Measurements from ENCODE around the gene POLR3GL. TPM values are rescaled to one million over a fixed set of nuclear protein-coding genes. Genes with fewer than 3 reads are reported as not detected.

Gene POLR3GL
- total RNA-seq, 1 experiment from 2014 or later, result 18.9 TPM

DNA sequence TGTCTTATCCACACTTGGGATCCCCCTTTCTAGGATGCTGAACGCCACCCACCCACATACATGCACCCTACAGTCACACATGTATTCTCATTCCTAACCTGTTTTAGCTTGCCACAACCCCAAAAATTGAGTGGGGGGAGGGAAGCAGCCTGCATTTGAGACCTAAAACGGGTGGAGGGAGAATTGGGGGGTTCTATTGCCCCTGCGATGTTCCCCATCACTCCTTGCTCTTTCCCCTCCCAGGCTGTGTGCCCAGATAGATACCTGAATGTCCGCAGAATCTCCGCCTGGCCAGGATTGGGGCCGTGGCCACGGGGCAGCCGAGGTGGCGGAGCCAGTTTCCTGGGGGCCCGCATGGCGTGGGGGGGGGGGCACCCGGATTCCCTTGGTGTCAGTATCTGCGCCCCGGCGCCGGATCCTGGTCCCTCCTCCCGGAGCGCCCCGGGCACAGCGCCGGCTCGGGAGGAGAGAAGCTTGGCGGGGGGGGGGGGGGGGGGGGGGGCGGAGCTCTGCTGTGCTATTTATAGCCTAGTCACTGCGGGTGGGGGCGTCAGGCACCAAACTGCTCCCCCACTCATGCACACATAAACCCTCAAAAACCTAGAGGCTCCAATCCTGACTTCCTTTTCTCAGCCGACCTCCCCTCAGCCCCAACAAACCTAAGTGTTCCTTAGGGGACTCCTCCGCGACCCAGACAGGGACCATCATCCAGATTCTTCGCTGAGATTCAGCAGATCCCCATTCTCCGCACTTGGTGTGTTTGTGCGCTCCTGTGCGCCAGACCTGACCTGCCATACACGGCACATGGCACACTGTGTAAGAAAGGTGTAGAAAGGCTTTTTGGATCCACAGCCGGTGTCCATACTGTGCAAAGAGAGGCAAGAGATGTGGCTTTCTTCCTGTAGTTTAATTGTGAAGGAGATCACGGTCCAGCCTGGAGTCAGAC lies 2.1 kb upstream of the POLR3GL start:
- in situ Hi-C loops (cut with HindIII; ENCODE audit: low pct_unique_long_range_greater_than_20kb, low sequenced_read_pairs), result no loop called here
- no peak for DNase-seq (ENCODE audit: low read depth)

DNA sequence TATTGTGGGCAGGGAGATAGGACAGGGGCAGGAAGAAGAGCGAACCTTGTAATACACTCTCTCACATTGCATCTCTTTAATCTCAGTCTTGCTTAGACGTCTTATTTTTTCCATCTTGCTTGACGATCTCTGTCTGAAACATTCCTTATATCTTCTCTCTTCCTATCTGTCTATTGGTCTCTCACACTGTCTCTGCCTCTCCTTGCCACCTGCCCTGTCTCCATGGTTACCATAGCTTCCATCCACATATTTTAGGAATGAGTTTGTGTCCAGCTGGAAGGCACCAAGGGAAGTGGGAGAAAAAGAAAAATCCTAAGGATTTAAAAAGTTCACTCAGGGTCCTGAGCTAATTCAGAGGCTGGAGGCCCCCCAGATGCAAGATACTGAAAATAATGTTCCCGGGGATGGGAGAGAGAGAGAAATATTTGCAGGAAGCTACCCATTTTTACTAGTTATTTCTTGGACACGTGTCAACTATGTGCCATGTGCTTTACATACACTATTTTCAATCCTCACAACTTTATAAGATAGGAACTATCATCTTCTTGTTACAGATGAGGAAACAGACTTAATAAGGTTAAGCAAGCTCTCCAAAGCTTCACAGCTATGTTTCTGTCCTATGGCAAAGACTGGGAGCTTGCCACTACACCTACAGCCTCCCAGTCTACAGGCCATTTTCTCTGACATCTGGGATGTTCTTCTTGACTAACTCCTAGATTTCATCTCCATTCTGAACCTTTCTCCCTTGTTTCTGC lies 1.0 kb upstream of the POLR3GL start:
- peak; percentile 38 for DNase-seq (ENCODE audit: low read depth)
- in situ Hi-C loops (cut with HindIII; ENCODE audit: low pct_unique_long_range_greater_than_20kb, low sequenced_read_pairs), result no loop called here

DNA sequence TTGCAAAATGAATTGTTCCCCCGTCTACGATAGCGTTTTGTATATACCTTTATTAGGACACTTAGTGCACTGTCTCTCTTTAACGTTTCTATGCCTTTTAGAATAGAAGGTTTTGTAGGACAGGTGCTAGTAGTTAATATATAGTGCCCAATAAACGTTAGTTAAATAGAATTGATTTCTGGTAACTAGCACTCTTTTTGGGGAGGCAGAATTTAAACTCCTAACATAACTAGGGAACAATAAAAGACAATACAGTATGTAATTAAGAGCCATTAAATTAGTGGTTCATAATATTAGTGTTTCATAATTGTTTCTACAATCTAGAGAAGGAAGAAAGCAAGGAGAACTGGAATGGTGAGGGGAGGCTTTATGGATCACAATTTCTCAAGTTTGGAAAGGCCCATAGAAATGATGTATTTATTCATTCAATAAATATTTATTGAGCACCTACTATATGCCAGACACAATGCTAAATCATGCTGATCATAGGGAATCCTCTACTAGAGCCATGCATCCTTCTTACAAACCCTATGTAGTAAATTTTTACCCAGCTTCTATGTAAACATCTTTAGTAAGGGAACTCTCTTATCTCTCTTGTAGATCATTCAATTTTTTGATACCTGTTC lies 742 bp downstream of the POLR3GL start:
- in situ Hi-C loops (cut with HindIII; ENCODE audit: low pct_unique_long_range_greater_than_20kb, low sequenced_read_pairs), result no loop called here
- no peak for DNase-seq (ENCODE audit: low read depth)

DNA sequence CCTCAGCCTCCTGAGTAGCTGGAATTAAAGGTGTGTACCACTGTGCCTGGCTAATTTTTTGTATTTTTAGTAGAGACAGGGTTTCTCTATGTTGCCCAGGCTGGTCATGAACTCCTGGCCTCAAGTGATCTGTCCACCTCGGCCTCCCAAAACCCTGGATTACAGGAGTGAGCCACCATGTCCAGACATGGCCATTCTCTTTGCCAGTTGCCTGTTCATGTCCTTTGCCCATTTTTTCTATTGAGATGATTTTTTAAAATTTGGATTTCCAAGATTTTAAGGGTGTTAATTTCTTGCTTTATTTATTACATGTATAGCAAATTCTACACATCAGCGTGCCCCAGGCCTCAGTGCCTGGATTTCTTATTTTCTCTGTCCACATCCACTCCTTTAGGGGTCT lies 2.8 kb downstream of the POLR3GL start:
- in situ Hi-C loops (cut with HindIII; ENCODE audit: low pct_unique_long_range_greater_than_20kb, low sequenced_read_pairs), result no loop called here
- no peak for DNase-seq (ENCODE audit: low read depth)

DNA sequence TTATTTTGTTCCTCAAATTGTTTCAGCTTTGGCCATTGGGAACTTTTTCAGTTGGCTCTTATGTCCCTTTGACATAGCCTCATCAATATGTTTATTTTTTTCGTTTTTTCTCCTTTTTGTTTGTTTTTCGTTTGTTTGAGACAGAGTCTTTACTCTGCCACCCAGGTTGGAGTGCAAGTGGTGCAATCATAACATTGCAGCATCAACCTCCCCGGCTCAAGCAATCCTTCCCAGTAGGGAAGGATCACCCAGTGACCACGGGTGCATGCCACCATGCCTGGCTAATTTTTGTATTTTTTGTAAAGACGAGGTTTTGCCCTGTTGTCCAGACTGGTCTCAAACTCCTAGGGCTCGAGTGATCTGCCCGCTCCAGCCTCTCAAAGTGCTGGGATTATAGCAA lies 8.1 kb downstream of the POLR3GL start:
- DNase-seq (ENCODE audit: low read depth), result no peak
- in situ Hi-C loops (cut with HindIII; ENCODE audit: low pct_unique_long_range_greater_than_20kb, low sequenced_read_pairs), result no loop called here

DNA sequence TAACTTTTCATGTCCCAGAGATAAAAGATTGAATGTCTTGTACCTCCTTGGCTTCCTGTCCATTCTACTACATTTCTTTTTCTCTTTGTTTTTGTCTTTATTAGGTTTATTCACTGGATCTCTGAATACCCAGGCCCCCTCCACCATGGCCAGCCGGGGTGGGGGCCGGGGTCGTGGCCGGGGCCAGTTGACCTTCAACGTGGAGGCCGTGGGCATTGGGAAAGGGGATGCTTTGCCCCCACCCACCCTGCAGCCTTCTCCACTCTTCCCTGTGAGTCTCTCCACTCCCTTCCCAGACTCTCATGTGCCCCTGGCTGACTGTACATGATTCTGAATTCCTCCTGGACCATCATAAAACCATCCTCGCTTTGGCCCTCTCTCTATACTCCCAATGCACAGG lies 10.2 kb downstream of the POLR3GL start:
- DNase-seq (ENCODE audit: low read depth), result no peak
- in situ Hi-C loops (cut with HindIII; ENCODE audit: low pct_unique_long_range_greater_than_20kb, low sequenced_read_pairs), result no loop called here

DNA sequence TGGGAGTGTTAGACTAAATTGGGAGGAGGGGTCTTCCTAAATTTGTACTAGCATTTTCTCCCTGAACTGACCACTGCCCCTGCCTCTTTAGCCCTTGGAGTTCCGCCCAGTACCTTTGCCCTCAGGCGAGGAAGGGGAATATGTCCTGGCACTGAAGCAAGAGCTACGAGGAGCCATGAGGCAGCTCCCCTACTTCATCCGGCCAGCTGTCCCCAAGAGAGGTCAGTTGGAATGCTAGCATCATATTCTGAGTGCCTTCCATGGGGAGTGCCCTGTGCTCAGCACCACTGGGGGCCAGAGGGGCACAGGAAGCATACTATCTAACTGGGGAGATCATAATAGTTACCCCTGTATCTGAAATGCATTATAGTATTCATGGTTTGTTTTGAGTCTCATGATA lies 10.7 kb downstream of the POLR3GL start:
- in situ Hi-C loops (cut with HindIII; ENCODE audit: low pct_unique_long_range_greater_than_20kb, low sequenced_read_pairs), result no loop called here
- no peak for DNase-seq (ENCODE audit: low read depth)

DNA sequence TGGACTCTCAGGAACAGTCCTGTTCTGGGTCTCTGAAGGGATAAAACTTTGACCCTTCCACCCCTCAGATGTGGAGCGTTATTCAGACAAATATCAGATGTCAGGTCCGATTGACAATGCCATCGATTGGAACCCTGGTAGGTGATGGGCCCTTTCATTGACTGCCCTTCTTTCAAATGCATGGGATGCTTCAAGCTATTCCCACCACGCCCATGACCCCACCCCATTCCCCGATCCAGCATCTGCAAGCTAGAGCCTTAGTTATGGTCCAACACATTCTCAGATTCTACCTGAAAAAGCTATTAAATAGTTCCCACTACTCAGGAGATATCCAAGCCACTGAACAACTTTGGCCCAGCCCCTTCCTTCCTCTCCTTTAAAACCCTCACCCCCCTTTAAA lies 12.5 kb downstream of the POLR3GL start:
- in situ Hi-C loops (cut with HindIII; ENCODE audit: low pct_unique_long_range_greater_than_20kb, low sequenced_read_pairs), result no loop called here
- DNase-seq (ENCODE audit: low read depth), result no peak

DNA sequence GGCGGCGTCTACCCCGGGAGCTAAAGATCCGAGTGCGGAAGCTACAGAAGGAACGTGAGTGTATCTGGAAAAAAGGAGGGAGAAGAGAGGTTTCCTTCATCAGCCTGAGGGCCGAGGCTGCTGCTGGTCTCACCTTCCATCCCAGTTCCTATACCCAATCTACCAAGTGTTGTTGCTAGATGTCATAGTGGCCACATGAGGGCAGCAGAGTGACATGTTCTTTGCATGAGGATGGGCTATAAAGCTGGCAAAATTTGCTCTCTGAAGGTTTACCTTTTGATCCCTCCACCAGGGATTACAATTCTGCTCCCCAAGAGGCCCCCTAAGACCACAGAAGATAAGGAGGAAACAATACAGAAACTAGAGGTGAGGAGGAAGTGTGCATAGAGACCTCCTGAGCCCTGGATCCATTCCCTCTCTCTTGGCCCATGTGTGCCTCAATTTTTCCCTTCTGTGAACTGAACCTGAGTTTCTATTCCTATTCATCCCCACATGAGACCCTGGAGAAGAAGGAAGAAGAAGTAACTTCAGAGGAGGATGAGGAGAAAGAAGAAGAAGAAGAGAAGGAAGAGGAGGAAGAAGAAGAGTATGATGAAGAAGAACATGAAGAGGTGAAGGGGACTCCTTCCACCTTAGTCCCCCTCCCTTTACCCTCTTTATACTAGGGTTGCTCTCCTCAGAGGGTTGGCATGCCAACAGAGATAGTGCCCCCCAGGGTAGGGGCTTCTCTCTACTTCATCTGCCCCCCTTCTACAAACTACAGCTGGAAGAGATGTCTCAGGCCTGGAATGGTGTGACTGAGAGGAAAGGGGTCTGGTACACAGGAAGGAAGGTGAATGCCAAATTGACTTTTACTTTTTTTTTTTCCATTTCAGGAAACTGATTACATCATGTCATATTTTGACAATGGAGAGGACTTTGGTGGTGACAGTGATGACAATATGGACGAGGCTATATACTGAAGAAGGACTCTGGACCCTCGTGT lies 13.3 kb downstream of the POLR3GL start:
- DNase-seq (ENCODE audit: low read depth), result peak; percentile 70
- in situ Hi-C loops (cut with HindIII; ENCODE audit: low pct_unique_long_range_greater_than_20kb, low sequenced_read_pairs), result no loop called here

DNA sequence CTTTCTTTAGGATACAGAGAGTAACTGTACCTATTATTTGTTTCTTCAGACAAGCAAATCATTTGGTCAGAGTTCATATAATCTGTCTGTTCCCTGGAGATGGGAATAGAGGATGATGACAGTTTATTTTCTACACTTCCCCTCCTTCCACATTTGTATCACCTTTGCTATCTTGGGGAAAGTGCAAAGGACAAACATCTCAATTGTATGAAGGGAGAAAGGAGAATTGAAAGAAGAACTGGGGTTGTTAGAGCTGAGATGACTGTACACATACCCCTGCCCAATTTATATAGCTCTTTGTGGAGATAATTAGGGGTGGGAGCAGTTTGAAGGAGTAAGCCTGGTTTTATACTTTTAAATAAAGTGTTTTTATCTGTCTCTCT lies 14.0 kb downstream of the POLR3GL start:
- in situ Hi-C loops (cut with HindIII; ENCODE audit: low pct_unique_long_range_greater_than_20kb, low sequenced_read_pairs), result no loop called here

DNA sequence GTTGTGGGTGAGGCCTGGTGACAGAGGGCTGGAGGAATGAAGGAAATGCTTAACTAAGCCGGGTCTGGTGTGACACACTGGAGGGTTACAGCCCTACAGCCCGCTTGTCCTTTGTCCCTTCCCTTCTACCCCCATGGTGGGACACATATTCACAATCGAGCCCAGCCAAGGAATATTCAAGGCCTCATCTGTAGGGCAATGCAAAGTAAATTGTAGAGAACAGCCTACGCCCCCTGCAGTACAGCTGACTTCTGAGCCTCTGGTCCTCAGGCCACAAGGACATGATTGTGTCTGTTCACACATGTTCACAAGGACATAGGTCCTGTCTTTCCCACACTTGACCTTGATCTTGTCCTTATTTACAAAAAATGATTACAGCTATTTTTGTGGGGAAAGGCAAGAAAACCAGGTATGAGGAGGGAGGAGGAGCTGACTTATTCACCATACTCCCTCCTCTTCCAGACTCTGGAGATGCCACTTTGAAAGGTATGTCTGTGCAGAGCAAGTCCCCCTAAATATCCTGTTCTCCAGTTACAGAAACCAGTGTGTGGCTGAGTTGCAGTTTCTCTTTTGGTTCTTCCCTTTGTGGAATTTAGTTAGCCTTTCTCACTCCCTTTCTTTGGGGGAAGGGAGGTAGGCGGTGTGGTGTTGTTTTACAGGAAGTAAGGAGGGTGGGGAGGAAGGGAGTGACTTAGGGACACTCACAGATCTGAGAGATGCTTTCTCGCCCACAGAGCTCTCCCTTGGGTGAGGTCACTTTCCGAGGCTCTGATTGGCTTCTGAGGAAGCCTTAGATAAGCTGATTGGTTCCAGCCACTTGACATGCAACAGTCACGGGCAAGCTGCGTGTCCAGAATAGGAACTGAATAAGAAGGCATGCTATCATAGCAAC lies 14.6 kb downstream of the POLR3GL start:
- DNase-seq (ENCODE audit: low read depth), result peak; percentile 99
- in situ Hi-C loops (cut with HindIII; ENCODE audit: low pct_unique_long_range_greater_than_20kb, low sequenced_read_pairs), result no loop called here

More for the DNA sequence above, 14.0 kb downstream of the POLR3GL start:
- DNase-seq (ENCODE audit: low read depth), result no peak

DNA sequence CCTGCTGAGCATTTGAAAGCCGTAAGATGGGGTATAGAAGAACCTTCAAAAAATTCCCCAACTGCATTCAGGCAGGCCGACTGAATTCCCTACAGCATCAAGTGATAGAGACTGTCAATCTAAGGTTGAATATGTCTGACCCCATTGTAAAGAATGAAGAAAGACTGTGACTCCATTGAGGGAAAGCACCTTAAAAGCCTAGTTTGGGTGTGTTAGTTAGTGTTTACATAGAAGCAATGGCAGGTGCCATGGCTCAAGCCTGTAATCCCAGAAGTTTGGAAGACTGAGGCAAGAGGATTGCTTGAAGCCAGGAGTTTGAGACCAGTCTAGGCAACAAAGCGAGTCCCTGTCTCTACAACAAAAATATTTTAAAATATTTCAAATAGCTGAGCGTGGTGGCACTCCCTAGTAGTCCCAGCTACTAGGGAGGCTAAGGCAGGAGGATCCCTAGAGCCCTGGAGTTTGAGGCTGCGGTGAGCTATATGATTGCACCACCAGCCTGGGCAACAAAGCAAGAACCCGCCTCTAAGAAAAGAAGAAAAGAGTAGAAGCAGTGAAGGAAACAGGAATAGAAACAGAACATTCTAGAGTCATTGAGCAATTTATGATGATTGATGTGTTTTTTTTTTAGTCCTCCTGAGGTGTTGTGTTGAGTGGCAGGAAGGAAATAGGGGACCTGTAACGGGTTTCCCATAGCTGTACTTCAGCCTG lies 15.4 kb downstream of the POLR3GL start:
- no peak for DNase-seq (ENCODE audit: low read depth)
- in situ Hi-C loops (cut with HindIII; ENCODE audit: low pct_unique_long_range_greater_than_20kb, low sequenced_read_pairs), result no loop called here

DNA sequence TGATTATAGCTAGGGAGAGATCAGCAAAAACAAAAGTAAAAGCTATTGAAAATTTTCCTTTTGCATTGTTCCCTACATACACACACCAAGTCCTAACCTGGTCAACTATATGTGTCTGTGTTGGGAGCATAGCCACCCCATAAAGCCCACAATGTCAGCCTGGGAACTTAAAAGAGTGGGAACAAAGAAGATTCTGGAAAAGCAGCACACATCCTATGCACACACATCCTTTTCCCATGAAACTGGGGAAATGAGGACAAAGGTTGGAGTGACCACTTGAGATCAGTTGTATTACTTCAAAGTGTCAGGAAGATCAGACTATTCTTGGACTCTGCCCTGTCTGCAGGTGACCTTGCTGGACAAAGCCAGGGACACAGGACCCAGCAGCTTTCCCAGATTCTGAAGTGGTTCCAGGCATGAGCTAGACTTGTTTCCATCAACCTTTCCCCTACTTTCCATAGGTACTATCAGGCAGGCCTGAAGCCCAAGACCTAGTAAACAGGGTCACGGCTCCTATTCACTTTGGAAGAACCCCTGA lies 16.0 kb downstream of the POLR3GL start:
- no peak for DNase-seq (ENCODE audit: low read depth)
- in situ Hi-C loops (cut with HindIII; ENCODE audit: low pct_unique_long_range_greater_than_20kb, low sequenced_read_pairs), result no loop called here

DNA sequence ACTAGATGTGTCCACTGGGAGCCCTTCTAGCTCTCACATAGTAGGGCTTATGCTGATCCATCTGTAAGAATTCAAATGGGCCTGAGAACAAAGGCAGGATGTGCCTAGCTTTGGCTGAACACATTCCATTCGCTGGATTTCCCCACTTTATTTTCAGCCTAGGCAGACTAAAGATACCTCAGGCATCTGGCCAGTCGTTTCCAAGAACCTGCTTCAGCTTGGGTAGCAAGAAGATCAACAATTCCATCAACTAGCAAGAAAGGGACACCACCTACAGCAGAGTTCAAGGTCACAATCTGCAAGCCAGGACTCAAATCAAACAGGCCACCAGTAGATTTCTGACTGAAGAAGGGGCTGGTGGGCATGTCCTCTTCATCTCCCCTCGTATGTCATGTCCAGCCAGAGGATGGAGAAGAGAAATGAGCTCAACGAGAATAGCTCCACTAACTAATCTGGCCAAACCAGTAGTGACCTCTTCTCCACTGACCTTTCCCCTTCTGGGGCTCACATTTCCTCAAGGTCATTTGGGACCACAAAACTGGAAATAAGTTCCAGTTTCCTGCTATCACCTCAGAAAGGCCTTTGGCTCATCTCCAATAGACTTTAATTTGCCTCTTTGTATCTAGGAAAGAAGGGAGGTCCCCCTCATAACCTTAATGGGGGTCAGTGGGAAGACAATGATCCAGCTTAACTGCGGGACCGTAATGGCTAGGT lies 17.7 kb downstream of the POLR3GL start:
- in situ Hi-C loops (cut with HindIII; ENCODE audit: low pct_unique_long_range_greater_than_20kb, low sequenced_read_pairs), result no loop called here
- DNase-seq (ENCODE audit: low read depth), result no peak

DNA sequence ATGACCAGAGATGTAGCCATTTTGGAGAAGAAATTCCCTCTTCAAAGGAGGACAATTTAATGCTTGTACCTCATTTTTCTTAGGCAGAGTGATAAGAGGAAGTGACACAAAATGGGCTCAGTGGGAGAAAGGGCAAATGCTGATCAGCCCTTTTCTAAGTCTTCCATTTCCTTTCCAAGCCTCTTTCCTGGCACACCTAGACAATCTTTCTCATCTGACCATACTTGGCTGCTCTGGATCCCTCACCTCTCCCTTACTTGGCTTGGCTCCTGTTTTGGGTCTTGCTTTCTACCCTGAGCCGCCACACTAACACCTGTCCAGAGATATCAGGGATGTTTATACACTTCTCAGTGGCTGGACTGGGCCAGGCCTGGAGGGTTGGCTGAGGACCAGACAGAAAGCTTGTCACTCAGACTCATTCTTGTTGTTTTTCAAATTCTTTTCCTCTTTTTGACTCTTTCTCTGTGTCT lies 18.8 kb downstream of the POLR3GL start:
- DNase-seq (ENCODE audit: low read depth), result no peak
- in situ Hi-C loops (cut with HindIII; ENCODE audit: low pct_unique_long_range_greater_than_20kb, low sequenced_read_pairs), result no loop called here

Measured in Caki2 (cell line).